Muscle layer of duodenum (tissue), 2 donors: ENCODE measurements around the gene EYS.

Source experiments
- H3K27ac ChIP-seq: one replicate; pipeline ENCODE4 v1.7.0; 2013; ENCODE audit warnings: mild to moderate bottlenecking, low read length
- H3K27me3 ChIP-seq: one replicate; pipeline ENCODE4 v1.7.0; 2013; ENCODE audit warnings: low read depth, mild to moderate bottlenecking, control low read depth, low read length
- H3K36me3 ChIP-seq, 2 donors: one replicate each; pipeline ENCODE4 v1.7.0; 2013; ENCODE audit warnings: low read length in 2 of 2, control low read depth in 1 of 2, mild to moderate bottlenecking in 1 of 2; ENCODE audit not compliant: insufficient read depth in 2 of 2, control insufficient read depth in 1 of 2
- H3K4me1 ChIP-seq, 2 donors: one replicate each; pipeline ENCODE4 v1.7.0; 2013; ENCODE audit warnings: low read length in 2 of 2, mild to moderate bottlenecking in 2 of 2, control low read depth in 1 of 2, moderate library complexity in 1 of 2; ENCODE audit not compliant: insufficient read depth in 2 of 2, control insufficient read depth in 1 of 2
- H3K4me3 ChIP-seq, 2 donors: one replicate each; pipeline ENCODE4 v1.7.0; 2013; ENCODE audit warnings: low read length in 2 of 2, low read depth in 1 of 2, mild to moderate bottlenecking in 1 of 2
- H3K9me3 ChIP-seq, 2 donors: one replicate each; pipeline ENCODE4 v1.7.0; 2013; ENCODE audit warnings: low read length in 2 of 2, control low read depth in 1 of 2, mild to moderate bottlenecking in 1 of 2; ENCODE audit not compliant: control insufficient read depth in 1 of 2
- donor health status: healthy.

Gene EYS

DNA sequence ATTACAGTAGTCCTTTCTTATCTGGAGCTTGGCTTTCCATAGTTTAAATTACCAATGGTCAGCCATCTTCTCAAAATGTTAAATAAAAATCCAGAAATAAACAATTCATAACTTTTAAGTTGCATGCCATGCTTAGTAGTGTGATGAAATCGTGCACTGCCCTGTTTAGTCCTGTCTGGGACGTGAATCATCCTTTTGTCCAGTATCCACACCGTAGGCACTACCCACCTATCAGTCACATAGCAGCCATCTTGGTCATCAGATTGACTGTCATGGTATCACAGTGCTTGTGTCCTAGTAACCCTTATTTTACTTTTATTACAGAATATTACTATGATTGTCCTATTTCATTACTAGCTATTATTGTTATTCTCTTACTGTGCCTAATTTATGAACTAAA is 924.1 kb downstream of the EYS start:
- H3K4me3 ChIP-seq = no peak overlapping the region
- no peaks in the 10 kb centered on the region for H3K27me3 ChIP-seq
- no peak overlapping the region for H3K27ac ChIP-seq
- no peaks in the 10 kb centered on the region for H3K36me3 ChIP-seq
- peaks cover 0 to 10% of the 10 kb centered on the region in 2 donors for H3K9me3 ChIP-seq
- H3K4me1 ChIP-seq = no peaks in the 10 kb centered on the region

DNA sequence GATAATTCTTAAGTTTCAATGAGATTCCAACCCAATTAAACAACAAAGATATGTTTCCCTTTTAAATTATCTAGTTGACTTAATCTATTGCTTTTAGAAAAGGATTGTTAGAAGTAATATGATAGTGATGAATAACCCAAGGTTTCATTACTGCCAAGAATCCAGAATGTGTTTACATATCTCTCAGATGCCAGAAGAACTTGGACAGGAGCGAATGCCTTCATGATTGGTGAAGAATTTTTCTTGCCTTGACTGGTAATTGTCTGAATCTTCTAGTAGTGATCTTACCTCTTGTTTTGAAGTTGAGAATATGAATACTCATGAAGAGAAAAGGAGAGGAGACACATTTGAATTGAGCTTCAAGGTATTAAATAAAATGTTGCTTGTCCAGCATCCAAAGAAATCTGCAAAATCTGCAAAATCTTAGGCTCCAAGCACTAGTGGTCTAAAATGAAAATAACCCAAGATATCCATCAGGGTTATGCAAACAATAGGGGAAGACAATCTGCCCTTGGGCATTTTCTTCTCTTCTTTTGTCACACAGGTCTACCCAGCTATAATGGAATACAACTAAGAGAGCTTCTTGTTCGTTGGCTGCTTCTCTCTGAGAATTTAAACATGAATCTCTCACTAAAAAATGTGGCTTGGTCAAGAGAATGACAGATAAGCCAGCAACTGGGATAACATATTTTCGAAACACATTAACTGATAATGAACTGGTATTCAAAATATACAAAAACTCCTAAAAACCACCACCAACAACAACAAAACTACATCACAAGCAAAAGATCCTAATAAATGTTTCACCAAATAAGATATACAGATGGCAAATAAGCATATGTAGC is 928.9 kb downstream of the EYS start:
- H3K27me3 ChIP-seq = no peaks in the 10 kb centered on the region
- no peaks in the 10 kb centered on the region for H3K4me1 ChIP-seq
- H3K36me3 ChIP-seq = no peaks in the 10 kb centered on the region
- H3K4me3 ChIP-seq = no peak overlapping the region
- peaks cover 0 to 10% of the 10 kb centered on the region in 2 donors for H3K9me3 ChIP-seq
- no peak overlapping the region for H3K27ac ChIP-seq

GRCh38 chr6:64776359-64776758 is 930.7 kb downstream of the EYS start:
- Histone ChIP-seq H3K27ac (no peak overlapping the region), H3K4me3 (no peak overlapping the region), H3K9me3 (peaks cover 0 to 10% of the 10 kb centered on the region in 2 donors), H3K27me3 (no peaks in the 10 kb centered on the region), H3K4me1 (no peaks in the 10 kb centered on the region), H3K36me3 (no peaks in the 10 kb centered on the region)

DNA sequence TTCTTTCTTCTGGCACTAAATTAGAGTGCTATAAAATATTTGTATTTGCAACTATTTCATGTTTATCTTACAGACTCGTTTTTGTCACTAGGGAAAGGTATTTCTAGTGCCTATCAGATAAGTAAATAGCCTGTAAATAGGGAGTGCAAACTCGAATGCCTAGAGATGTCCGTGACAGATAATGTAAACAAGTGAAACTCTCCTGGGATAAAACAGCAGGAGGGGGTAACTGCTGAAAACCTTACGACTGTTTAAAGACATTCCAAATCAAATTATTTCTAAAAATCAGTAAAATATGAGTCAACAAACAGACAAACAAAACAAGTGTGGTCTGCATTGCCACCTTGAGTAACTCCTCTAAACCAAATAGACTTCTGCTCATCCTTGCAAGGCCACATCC is 932.1 kb downstream of the EYS start:
- no peaks in the 10 kb centered on the region for H3K27me3 ChIP-seq
- H3K4me1 ChIP-seq = no peaks in the 10 kb centered on the region
- no peak overlapping the region for H3K27ac ChIP-seq
- H3K4me3 ChIP-seq = no peak overlapping the region
- peaks cover 0 to 8% of the 10 kb centered on the region in 2 donors for H3K9me3 ChIP-seq
- H3K36me3 ChIP-seq = no peaks in the 10 kb centered on the region

GRCh38 chr6:64750910-64751309 is 956.1 kb downstream of the EYS start:
- no peak overlapping the region for H3K27ac ChIP-seq
- no peaks in the 10 kb centered on the region for H3K27me3 ChIP-seq
- H3K9me3 ChIP-seq = peaks cover 0 to 3% of the 10 kb centered on the region in 2 donors

GRCh38 chr6:64737418-64737817 is 969.6 kb downstream of the EYS start:
- Histone ChIP-seq H3K36me3 (no peaks in the 10 kb centered on the region), H3K27ac (no peak overlapping the region), H3K27me3 (no peaks in the 10 kb centered on the region), H3K9me3 (no peaks in the 10 kb centered on the region), H3K4me3 (no peak overlapping the region), H3K4me1 (no peaks in the 10 kb centered on the region)

More at GRCh38 chr6:64750910-64751309, 956.1 kb downstream of the EYS start:
- H3K4me1 ChIP-seq = no peaks in the 10 kb centered on the region
- no peak overlapping the region for H3K4me3 ChIP-seq
- no peaks in the 10 kb centered on the region for H3K36me3 ChIP-seq

DNA sequence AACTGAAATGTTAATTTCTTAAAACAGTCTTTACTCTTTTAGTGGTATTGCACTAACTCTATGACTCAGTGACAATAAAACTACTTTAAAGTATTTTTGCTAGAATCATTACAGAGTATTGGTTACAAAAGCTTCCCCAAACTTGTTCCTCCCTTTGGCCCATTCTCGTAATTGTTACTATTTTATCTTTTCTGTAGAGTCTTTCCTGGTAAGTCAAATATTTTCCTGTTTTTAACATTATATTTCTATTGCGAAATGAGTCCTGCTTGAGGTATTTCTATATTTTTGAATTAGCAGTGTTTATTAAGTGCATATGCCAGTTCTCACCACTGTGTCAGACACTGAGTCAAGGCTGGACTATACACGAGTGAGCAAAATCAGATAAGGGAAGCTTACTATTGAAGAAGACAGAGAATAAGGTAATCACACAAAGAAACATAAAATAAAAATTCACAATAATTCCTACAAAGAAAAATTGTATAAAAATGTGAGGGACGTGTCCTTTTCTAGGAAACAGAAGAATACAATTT is 970.5 kb downstream of the EYS start:
- Histone ChIP-seq H3K9me3 (no peaks in the 10 kb centered on the region), H3K27me3 (no peaks in the 10 kb centered on the region), H3K4me1 (no peaks in the 10 kb centered on the region), H3K4me3 (no peak overlapping the region), H3K27ac (no peak overlapping the region), H3K36me3 (no peaks in the 10 kb centered on the region)

DNA sequence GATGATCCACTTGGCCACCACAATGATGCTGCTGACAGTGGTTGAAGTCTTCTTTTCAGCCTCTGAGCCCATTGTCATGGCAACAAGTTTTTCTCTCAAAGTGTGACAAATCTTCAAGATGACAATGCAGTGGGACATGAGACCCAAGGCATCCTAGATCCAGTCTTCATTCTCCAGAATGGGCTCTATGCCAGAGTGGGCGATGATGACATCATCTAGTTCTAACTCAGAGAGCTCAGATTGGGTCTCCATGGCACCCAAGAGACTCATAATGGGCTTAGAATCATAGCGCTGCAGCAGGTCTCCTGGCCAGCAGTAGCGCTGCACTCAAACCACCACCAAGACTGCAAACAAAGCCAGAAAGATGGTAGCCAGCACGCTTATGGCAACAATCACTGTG is 973.6 kb downstream of the EYS start:
- H3K9me3 ChIP-seq = peaks cover 0 to 4% of the 10 kb centered on the region in 2 donors
- no peaks in the 10 kb centered on the region for H3K4me1 ChIP-seq
- H3K4me3 ChIP-seq = no peak overlapping the region
- H3K36me3 ChIP-seq = no peaks in the 10 kb centered on the region
- H3K27me3 ChIP-seq = no peaks in the 10 kb centered on the region
- H3K27ac ChIP-seq = no peak overlapping the region

- H3K4me1 ChIP-seq = no peaks in the 10 kb centered on the region
- H3K27me3 ChIP-seq = no peaks in the 10 kb centered on the region
- H3K36me3 ChIP-seq = no peaks in the 10 kb centered on the region
- H3K9me3 ChIP-seq = peaks cover 0 to 4% of the 10 kb centered on the region in 2 donors
- no peak overlapping the region for H3K27ac ChIP-seq
- H3K4me3 ChIP-seq = no peak overlapping the region
These were observed 974.1 kb downstream of the EYS start for GRCh38 chr6:64732888-64733287.

DNA sequence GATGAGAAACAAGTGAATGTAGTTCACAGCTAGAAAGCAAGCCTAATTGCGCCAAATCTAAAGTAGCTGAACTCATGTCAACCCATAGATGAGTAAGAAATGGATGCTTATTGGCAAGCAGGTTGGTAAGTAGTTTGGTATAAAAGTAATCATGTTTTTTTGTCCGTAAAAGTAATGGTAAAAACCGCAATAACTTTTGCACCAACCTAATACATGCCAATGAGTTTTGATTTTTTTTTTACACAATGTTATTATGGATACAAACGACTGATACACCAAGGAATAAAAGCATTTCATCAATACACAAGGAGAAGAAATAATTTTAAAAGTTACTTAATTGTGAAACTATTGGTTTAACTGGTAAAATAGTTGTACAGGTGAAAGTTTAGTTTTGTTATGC is 977.5 kb downstream of the EYS start:
- no peak overlapping the region for H3K4me3 ChIP-seq
- no peak overlapping the region for H3K27ac ChIP-seq
- peaks cover 0 to 4% of the 10 kb centered on the region in 2 donors for H3K9me3 ChIP-seq
- H3K36me3 ChIP-seq = no peaks in the 10 kb centered on the region
- H3K4me1 ChIP-seq = no peaks in the 10 kb centered on the region
- H3K27me3 ChIP-seq = no peaks in the 10 kb centered on the region

DNA sequence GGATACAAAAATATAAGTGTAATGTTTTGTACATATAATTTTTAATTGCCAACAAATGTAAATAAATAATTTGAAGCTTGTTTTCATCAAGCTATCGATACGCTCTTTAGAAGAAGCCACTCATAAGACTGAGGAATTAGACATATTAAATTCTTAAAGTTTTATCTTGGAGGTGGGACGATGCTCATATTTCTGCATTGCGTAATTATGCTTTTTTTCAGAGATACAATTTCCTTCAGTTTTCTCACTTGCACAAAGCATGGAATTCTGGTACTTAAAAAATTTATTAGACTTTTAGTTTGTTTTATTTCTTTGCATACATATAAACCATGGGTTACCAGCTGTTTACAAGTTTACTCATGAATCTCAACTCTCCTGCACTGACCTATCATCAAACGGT is 980.0 kb downstream of the EYS start:
- H3K27ac ChIP-seq = no peak overlapping the region
- no peaks in the 10 kb centered on the region for H3K36me3 ChIP-seq
- H3K27me3 ChIP-seq = no peaks in the 10 kb centered on the region
- no peaks in the 10 kb centered on the region for H3K4me1 ChIP-seq
- no peak overlapping the region for H3K4me3 ChIP-seq
- peaks cover 0 to 4% of the 10 kb centered on the region in 2 donors for H3K9me3 ChIP-seq
